GM23248 (cell line): ENCODE data around the gene DIPK1B.

Experiments used
- EZH2 ChIP-seq: fragments of 200-600 bp; sonication (generic); IDR thresholded peaks from 2 replicates; pipeline ENCODE4 v1.6.1; 2018; ENCODE audit warnings: antibody characterized with exemption, mild to moderate bottlenecking; ENCODE audit not compliant: insufficient read depth, poor library complexity, severe bottlenecking
- EZH2phosphoT487 ChIP-seq: fragments of 200-600 bp; sonication (generic); IDR thresholded peaks from 2 replicates; pipeline ENCODE4 v1.6.1; 2018; ENCODE audit warnings: antibody characterized with exemption, moderate library complexity, mild to moderate bottlenecking, low read depth; ENCODE audit not compliant: insufficient read depth

DNA sequence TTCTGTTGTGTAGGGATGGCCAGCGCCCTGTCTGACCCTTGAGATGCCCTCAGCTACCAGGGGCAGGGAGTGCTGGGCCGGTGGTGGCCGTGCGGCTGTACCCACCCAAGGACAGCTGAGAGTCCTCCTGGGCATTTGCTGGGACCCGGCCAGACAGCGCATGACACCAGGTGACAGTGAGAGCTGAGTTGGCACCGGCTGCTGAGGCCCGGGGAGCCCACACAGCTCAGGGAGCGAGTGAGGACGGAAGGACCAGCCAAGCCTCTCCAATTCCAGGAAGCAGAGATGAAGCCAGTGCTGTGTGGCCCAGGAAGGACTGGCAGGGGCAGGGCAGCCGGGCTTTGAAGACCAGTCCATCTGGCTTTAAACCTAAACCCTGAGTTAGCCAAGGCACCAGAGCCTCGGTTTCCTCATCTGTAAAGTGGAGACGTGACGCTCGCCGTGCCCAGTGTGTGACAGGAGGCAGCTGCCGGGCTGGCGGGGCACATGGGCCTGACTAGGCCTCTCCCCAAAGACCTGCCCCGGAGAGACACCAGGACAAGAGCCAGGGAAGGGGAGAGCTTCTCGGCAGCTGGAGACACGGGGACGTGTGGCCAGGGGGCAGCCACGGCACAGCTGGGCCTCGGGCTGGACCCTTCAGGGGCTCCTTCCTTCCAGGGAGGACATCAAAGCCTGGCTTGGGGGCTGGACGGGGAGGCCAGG lies 22.1 kb upstream of the DIPK1B start:
- TF ChIP-seq EZH2phosphoT487 (no peak), EZH2 (no peak)
